ENCODE results near the gene GZMM. TPM values are rescaled to one million over a fixed set of nuclear protein-coding genes. Genes with fewer than 3 reads are reported as not detected.

The GZMM gene
- total RNA-seq, 1 experiment from 2014 or later = 0.66 TPM

GRCh38 chr19:575527-576506 lies 32.0 kb downstream of the GZMM start:
- Histone ChIP-seq H2BK120ac (ENCODE audit: low read depth, low read length, poor library complexity, severe bottlenecking) (no peak overlapping the region), H4K5ac (ENCODE audit: insufficient read length, low read depth, low read length) (no peak overlapping the region), H3K14ac (ENCODE audit: insufficient read depth, low read length) (no peak overlapping the region), H3K23ac (ENCODE audit: insufficient read length, low read depth, low read length) (no peak overlapping the region), H2BK12ac (ENCODE audit: insufficient read length, low read depth, low read length) (no peak overlapping the region), H3K4ac (ENCODE audit: low read depth, low read length) (no peak overlapping the region), H3K56ac (ENCODE audit: insufficient read length, low read depth, low read length) (no peak overlapping the region), H2AFZ (ENCODE audit: low read length) (no peak overlapping the region), H3K27ac (ENCODE audit: insufficient read length, low read depth, low read length) (no peak overlapping the region), H4K20me1 (ENCODE audit: control insufficient read depth, insufficient read depth, insufficient read length) (peaks cover 2% of the 10 kb centered on the region), H3T11ph (ENCODE audit: low read length) (no peak overlapping the region), H3K18ac (ENCODE audit: insufficient read length, low read depth, low read length) (no peak overlapping the region), H3K4me1 (ENCODE audit: insufficient read depth, low read length) (no peaks in the 10 kb centered on the region; the same call in 1 of the 2 replicates), H4K91ac (ENCODE audit: insufficient read length, low read depth, low read length) (no peak overlapping the region), H2AK5ac (ENCODE audit: insufficient read length, low read length) (no peak overlapping the region), H2BK20ac (ENCODE audit: low read depth, low read length, poor library complexity, severe bottlenecking) (no peak overlapping the region), H3K23me2 (ENCODE audit: insufficient read length, low read depth, low read length, poor library complexity, severe bottlenecking) (peaks cover 15% of the 10 kb centered on the region), H3K79me2 (ENCODE audit: insufficient read depth, low read length) (peaks cover 51% of the 10 kb centered on the region), H3K79me1 (ENCODE audit: insufficient read depth, low read depth, low read length, poor library complexity, severe bottlenecking) (peaks cover 6% of the 10 kb centered on the region), H3K27me3 (ENCODE audit: insufficient read depth, low read length) (no peaks in the 10 kb centered on the region), H3K9ac (ENCODE audit: extremely low read depth, insufficient read length, low read length) (no peak overlapping the region), H4K8ac (replicated peaks; ENCODE audit: insufficient read length, low read depth, low read length) (no peak overlapping the region), H2BK15ac (ENCODE audit: low read depth, low read length) (no peak overlapping the region), H2BK5ac (ENCODE audit: insufficient read length, low read length) (no peak overlapping the region), H3K9me3 (ENCODE audit: control insufficient read depth, low read depth, low read length) (no peaks in the 10 kb centered on the region), H3K4me2 (ENCODE audit: insufficient read depth, insufficient read length, low read length) (no peak overlapping the region)
- peaks cover 7% of the 10 kb centered on the region for H3K27me3 Mint-ChIP-seq (ENCODE audit: low read depth)
- H3K9me3 Mint-ChIP-seq = peaks cover 5% of the 10 kb centered on the region in 2 experiments
- TF ChIP-seq CTCF (conservative IDR thresholded peaks at IDR 0.05) = no peak
- no CpG with 5 or more reads among the region's 38 CpGs for WGBS (ENCODE audit: extremely low coverage, insufficient read length, low lambda C conversion rate)
- no peak overlapping the region for H3K27ac Mint-ChIP-seq
- H3K4me3 Mint-ChIP-seq = peak overlapping the region in 1 of 2 experiments; percentile 50; a peak in 1 of 5 replicates
- H3K4me1 Mint-ChIP-seq = peaks cover 24 to 40% of the 10 kb centered on the region in 2 experiments
- H3K36me3 Mint-ChIP-seq (ENCODE audit: insufficient read depth in 1 of 3, low read depth in 3 of 3) = peaks cover 6 to 35% (median 29%) of the 10 kb centered on the region in 3 experiments
- no peak for DNase-seq
